ENCODE data around the gene IL1R2.
"Not testable (repeated sequence)": the region's sequence is repeated elsewhere in the genome, so short reads cannot be mapped to it uniquely, and the experiment has no call there.

The IL1R2 gene

GRCh38 chr2:102000813-102001766 lies 9.3 kb downstream of the IL1R2 start:
- DNase-seq = no peak

- DNase-seq = no peak
Observed at GRCh38 chr2:102001767-102002142, 10.0 kb downstream of the IL1R2 start.

GRCh38 chr2:102002228-102002627 lies 10.5 kb downstream of the IL1R2 start:
- no peak for DNase-seq

DNA sequence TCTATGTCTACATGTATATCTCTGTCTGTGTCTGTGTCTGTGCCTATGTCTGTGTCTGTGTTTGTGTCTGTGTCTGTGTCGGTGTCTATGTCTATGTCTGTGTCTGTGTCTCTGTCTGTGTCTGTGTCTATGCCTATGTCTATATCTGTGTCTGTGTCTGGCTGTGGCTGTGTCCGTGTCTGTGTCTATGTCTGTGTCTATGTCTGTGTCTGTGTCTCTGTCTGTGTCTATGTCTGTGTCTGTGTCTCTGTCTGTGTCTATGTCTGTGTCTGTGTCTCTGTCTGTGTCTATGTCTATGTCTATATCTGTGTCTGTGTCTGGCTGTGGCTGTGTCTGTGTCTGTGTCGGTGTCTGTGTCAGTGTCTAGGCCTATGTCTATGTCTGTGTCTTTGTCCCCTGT lies 11.1 kb downstream of the IL1R2 start:
- DNase-seq = not testable (repeated sequence)

- DNase-seq = no peak
Observed at GRCh38 chr2:102003696-102004095, 11.9 kb downstream of the IL1R2 start.

DNA sequence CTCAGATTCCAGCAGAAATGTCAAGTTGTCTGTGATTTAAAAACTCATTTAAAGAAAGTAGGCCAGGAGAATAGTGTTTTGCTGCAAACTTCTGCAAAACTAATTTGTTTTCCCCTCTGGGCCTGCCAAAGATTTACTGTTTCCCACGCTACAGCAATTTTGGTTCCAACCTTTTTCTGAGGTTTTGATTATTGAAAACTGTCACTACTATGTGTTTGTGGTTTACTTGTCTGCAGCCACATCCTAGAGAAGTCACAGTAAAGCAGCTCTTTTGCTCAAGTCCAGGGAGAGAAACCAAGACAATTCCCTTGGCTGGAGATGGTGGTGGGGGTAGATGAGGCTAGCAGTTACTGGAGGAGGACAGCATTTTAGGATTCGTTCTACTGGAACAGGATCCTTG lies 12.8 kb downstream of the IL1R2 start:
- no peak for DNase-seq

GRCh38 chr2:102005449-102005848 lies 13.7 kb downstream of the IL1R2 start:
- no peak for DNase-seq

DNA sequence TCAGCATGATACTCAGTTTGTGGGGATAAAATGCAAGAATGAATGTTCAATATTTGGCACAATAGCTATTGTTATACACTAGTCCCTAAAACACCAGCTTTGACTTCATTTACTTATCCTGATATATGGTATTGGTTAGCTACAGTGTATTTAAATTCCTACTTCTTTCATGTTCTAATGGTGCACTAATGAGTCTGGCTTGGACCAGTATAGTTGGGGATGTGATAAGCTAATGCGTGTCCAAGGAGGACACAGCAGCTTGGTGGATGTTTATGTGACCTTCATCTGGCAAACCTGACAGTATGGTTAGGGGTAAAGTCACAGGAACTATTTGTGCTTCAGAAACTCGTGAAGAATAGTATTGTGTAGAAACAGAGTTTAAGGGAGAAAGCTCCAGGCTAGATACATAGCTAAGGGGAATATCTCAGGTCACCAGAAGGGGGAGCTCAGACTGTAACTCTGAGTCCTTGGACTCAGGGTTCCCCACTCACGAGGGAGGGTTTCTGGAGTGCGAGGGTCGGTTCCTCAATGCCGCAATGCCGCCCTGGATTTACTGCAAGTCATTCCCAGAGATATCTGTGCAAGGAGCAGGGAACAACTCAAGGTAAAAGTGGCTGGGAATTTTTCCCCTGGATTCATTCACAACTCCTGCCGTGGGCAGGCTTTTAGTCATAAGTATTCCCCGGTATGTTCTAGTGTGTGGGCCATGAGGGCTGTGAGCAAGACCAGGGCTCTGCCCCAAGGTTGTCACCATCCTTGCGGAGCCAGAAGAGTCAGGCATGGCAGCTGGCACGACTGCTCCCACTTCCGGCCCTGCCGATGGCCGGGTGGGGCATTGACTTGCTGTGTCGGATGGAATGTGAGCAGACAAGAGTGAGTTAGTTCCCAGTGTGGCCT lies 14.5 kb downstream of the IL1R2 start:
- DNase-seq = no peak

DNA sequence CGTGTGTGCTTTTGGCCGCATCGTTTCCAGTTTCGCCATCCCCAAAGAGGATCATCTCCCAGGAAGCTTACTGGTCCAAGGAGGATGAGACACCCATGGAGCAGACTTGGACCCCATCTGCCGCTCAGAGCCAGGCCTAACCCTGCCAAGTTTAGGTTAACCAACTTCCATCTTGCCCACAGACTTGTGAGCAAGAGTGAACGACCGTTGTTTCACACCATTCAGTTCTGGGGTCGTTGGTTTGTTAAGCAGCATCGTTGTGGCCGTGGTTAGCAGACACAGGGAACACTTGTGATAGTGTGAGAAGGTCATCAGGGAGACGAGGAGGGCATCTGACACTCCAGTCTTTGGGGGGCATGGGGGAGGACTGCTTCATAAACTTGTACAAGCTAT lies 15.1 kb downstream of the IL1R2 start:
- DNase-seq = no peak

DNA sequence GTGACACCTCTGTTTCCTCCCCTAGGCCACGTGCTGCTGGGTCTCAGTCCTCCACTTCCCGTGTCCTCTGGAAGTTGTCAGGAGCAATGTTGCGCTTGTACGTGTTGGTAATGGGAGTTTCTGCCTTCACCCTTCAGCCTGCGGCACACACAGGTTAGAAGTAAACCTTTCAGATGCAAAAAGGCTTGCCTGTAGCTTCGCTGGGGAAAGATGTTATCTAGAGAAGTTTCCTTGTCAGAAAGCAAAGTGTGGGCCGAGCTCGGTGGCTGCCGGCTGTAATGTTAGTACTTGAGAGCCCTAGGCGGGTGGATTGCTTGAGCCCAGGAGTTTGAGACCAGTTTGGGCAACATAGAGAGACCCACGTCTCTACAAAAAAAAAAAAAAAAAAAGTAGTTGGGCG lies 16.7 kb downstream of the IL1R2 start:
- DNase-seq = no peak

GRCh38 chr2:102009557-102009956 lies 17.8 kb downstream of the IL1R2 start:
- no peak for DNase-seq

- DNase-seq = no peak
Observed at GRCh38 chr2:102010902-102011301, 19.1 kb downstream of the IL1R2 start.

DNA sequence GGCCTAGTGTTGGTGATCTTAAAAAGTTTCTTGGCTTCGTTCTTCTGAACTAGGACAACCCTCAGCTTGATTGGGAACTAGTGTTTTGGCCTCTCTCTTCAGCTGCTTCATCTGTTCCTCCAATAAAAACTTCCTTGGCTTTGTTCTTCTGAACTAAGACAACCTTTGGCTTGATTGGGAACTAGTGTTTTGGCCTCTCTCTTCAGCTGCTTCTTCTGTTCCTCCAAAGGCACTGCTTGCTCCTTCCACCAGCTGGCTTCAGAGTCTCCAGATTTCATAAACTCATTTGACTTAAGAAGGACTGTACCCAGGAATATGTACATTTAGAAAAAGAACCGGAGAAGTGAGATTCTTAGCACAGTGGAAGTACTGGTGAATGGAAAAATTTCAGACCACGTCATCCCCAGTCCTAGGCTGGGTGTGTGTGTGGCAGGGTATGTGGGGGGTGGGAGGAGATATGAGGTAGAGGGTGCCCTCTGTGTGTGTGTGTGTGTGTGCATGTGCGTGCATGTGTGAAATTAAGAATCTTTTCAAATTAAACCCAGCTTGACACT lies 20.4 kb downstream of the IL1R2 start:
- no peak for DNase-seq

GRCh38 chr2:102013206-102014040 lies 21.7 kb downstream of the IL1R2 start:
- no peak for DNase-seq

GRCh38 chr2:102014041-102014345 lies 22.2 kb downstream of the IL1R2 start:
- no peak for DNase-seq

DNA sequence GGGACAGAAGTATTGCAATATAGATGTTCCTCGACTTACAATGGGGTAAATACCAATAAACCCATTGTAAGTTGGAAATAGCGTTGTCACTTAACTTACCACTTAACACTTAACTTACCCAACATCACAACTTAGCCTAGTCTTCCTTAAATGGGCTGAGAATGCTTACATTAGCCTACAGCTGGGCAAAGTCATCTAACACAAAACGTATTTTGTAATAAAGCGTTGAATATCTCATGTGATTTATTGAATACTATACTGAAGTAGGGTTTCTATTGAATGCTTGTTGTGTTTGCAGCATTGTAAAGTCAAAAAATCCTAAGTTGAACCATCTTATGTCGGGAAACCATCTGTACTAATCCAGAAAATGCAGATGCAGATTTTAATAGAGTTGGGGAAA lies 23.6 kb downstream of the IL1R2 start:
- DNase-seq = no peak

DNA sequence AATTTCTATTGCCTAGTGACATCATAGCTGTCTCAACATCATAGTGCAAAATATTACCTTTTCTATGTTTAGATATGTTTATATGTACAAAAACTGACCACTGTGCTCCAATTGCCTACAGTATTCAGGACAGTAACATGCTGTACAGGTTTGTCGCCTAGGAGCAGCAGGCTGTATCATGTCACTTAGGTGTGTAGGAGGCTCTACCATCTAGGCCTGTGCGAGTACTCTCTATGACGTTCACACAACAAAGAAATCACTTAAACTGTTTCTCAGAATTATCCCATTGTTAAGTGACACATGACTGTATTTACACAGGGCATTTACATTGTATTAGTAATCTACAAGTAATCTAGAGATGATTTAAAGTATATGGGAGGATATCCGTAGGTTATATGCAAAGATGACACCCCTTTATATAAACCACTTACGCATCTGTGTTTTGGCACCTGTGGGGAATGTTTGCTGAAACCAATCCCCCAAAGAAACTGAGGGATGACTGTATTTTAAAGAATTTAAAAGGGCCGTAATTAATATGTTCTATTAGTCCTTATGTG lies 24.7 kb downstream of the IL1R2 start:
- DNase-seq = no peak

DNA sequence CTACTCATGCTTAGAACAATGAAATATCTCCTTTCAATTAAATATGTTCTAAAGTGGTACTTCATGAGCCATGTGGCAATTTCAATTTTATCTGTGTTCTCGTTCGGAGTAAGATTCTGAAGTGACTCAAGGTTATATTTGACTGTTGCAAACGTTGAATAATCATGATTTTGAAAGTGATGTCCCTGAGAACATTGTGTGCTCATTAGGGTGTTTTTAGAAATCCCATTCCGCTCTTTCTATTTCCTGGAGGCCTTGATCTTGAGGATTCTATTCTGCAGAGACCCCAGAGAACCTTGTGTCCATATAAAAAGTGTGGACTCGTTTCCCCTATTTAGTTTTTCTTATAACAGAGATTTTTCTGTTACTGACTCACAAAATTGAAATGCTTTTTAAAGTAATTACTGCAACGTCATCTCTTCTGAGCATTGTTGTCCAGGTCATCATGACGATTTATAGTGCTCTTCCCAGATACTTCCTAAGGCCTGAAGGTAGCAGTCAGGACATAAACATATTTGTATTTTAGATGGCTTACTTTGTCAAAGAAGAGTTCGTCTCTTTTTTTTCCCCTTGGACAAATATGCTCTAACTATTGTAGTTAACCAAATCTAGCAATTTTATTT lies 27.2 kb downstream of the IL1R2 start:
- no peak for DNase-seq

DNA sequence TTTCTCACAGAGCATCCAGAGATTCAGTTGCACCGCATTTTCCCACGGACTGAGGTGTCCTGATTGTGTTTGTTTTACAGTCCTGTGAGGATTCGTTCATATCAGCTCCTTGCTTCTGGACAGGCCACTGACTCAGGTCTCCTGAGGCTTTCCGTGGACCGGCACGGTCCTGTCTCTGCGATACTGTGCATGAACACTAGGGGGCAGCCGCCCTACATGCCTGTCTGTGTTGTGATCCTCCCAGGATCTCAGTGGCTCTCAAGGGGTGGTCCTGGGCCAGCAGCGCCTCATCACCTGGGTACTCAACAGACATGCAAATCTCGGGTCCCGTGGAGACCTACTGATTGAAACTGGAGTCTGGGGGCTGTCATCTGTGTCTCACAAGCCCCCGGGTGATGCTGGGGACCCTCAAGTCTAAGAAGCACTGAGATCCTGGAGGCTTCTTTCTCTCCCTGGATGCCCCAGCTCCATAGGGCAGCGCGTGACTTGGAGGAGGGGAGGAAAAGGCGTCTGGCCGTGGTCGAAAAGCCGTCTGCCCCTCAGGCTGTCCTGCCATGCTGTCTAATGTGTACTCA lies 28.9 kb downstream of the IL1R2 start:
- DNase-seq = peak; percentile 36

- no peak for DNase-seq
Observed at GRCh38 chr2:102021779-102022178, 30.0 kb downstream of the IL1R2 start.

DNA sequence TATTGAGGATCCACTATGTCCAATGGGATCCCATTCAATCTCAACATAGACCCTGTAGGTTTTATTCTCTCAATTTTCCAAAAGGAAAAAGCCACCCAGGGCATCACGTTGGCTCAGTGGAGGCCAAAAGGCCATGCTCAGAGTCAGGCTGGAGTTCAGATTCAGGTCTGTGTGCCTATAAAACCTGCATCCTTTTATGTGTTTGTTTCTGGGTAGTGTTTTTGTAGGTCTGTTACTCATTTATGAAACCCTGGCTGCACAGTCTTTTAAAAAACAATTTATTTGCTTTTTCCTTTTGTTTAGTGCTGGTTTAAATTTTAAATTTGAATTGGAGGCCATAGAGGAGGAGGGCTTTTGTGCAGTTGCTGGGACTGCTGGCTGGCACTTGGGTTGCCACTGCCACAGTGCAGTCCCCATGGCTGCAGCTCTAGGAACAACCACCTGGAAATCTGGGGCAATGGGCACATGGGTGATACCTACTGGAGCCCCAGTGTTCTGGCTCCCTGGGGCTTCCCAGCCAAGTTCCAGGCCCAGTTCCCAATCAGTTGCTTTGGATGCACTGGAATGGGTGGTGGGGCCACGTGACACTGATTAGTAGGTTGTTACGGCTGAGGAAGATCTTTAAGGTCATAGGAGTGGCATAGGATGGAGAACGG lies 31.3 kb downstream of the IL1R2 start:
- DNase-seq = no peak

All from NCI-H2029 treated with DMSO at 0.1 percent for 48 hours (cell line).